CD14-positive monocyte (primary cell): ENCODE results near the gene RPS6KA2. TPM values are rescaled to one million over a fixed set of nuclear protein-coding genes. Genes with fewer than 3 reads are reported as not detected.

Source experiments
- DNase-seq, 3 donors: peaks; one replicate each; pipeline ENCODE4 v3.0.0-alpha.2; 2011 to 2022
- H2AFZ ChIP-seq: 2 replicates; pipeline ENCODE4 v1.6.0; 2012; ENCODE audit warnings: mild to moderate bottlenecking, low read depth, low read length, inconsistent platforms; ENCODE audit not compliant: insufficient read depth, poor library complexity, severe bottlenecking
- H3K27ac ChIP-seq, 2 donors: 1 replicate in 1 of 2; 2 replicates in 1 of 2; pipeline ENCODE4 v1.5.1; 2012 to 2013; ENCODE audit warnings: low read length in 2 of 2, control low read depth in 1 of 2, inconsistent platforms in 1 of 2, low read depth in 1 of 2, mild to moderate bottlenecking in 1 of 2
- H3K27me3 ChIP-seq, 2 donors: one replicate each; pipeline versions ENCODE4 v1.6.0 to v1.6.1; 2011 to 2013; ENCODE audit warnings: low read length in 2 of 2; ENCODE audit not compliant: control insufficient read depth in 2 of 2, insufficient read depth in 2 of 2
- H3K36me3 ChIP-seq, 2 donors: replicated peaks in 1 of 2; 1 replicate in 1 of 2; 2 replicates in 1 of 2; pipeline versions ENCODE4 v1.5.1 to v1.6.1; 2012 to 2013; ENCODE audit warnings: low read length in 2 of 2, control low read depth in 1 of 2, inconsistent platforms in 1 of 2, mild to moderate bottlenecking in 1 of 2; ENCODE audit not compliant: insufficient read depth in 2 of 2, control insufficient read depth in 1 of 2
- H3K4me1 ChIP-seq, 2 donors: 1 replicate in 1 of 2; 2 replicates in 1 of 2; pipeline versions ENCODE4 v1.5.1 to v1.6.1; 2012 to 2013; ENCODE audit warnings: low read length in 2 of 2, control low read depth in 1 of 2, inconsistent platforms in 1 of 2, mild to moderate bottlenecking in 1 of 2, moderate library complexity in 1 of 2; ENCODE audit not compliant: insufficient read depth in 2 of 2, control insufficient read depth in 1 of 2
- H3K4me2 ChIP-seq: replicated peaks from 2 replicates; pipeline ENCODE3; 2012; ENCODE audit warnings: low read length, moderate library complexity, mild to moderate bottlenecking; ENCODE audit not compliant: poor library complexity, severe bottlenecking; ENCODE audit errors: extremely low read depth
- H3K4me3 ChIP-seq, 3 experiments: fragments of 200-600 bp in 1 of 3; sonication (generic) in 1 of 3; replicated peaks in 1 of 3; 1 replicate in 2 of 3; 2 replicates in 1 of 3; pipeline ENCODE4 v1.5.1; 2011 to 2013; ENCODE audit warnings: low read length in 3 of 3, mild to moderate bottlenecking in 3 of 3, control low read depth in 2 of 3, low read depth in 2 of 3, inconsistent platforms in 1 of 3, moderate library complexity in 1 of 3
- H3K79me2 ChIP-seq: 2 replicates; pipeline ENCODE4 v1.6.0; 2012; ENCODE audit warnings: mild to moderate bottlenecking, control low read depth, inconsistent platforms, low read length, moderate library complexity; ENCODE audit not compliant: insufficient read depth
- H3K9ac ChIP-seq: 2 replicates; pipeline ENCODE4 v1.6.0; 2017; ENCODE audit warnings: low read length, mild to moderate bottlenecking; ENCODE audit not compliant: insufficient read depth, poor library complexity, severe bottlenecking
- H3K9me3 ChIP-seq, 2 donors: replicated peaks in 1 of 2; 1 replicate in 1 of 2; 2 replicates in 1 of 2; pipeline versions ENCODE4 v1.5.1 to v1.6.1; 2012 to 2013; ENCODE audit warnings: low read length in 2 of 2, control low read depth in 1 of 2; ENCODE audit not compliant: control insufficient read depth in 1 of 2, insufficient read depth in 1 of 2
- H4K20me1 ChIP-seq: 2 replicates; pipeline ENCODE4 v1.6.0; 2012; ENCODE audit warnings: mild to moderate bottlenecking, low read length, control low read depth, moderate library complexity; ENCODE audit not compliant: insufficient read depth
- H3K27ac Mint-ChIP-seq, 7 donors: one replicate each; pipeline ENCODE4 v1.8.0; 2020; ENCODE audit warnings: mild to moderate bottlenecking in 7 of 7, mixed read lengths in 7 of 7, moderate library complexity in 6 of 7, inconsistent platforms in 2 of 7
- H3K27me3 Mint-ChIP-seq, 3 donors: one replicate each; pipeline ENCODE4 v1.8.0; 2021 to 2022; ENCODE audit warnings: low read depth in 3 of 3, mild to moderate bottlenecking in 3 of 3, mixed read lengths in 3 of 3, moderate library complexity in 3 of 3, inconsistent platforms in 1 of 3
- H3K36me3 Mint-ChIP-seq, 2 donors: one replicate each; pipeline ENCODE4 v1.8.0; 2020; ENCODE audit warnings: mixed read lengths in 2 of 2, inconsistent platforms in 1 of 2, mild to moderate bottlenecking in 1 of 2
- H3K4me1 Mint-ChIP-seq: one replicate; pipeline ENCODE4 v1.8.0; 2020; ENCODE audit warnings: mild to moderate bottlenecking, mixed read lengths
- H3K4me3 Mint-ChIP-seq, 2 donors: one replicate each; pipeline ENCODE4 v1.8.0; 2020; ENCODE audit warnings: mild to moderate bottlenecking in 2 of 2, mixed read lengths in 2 of 2, moderate library complexity in 1 of 2
- H3K9me3 Mint-ChIP-seq, 7 donors: one replicate each; pipeline ENCODE4 v1.8.0; 2020 to 2022; ENCODE audit warnings: mixed read lengths in 7 of 7, mild to moderate bottlenecking in 6 of 7, moderate library complexity in 6 of 7, inconsistent platforms in 2 of 7
- WGBS: methylation state at CpG from one replicate; pipeline ENCODE4 v1.1.5; 2013; ENCODE audit warnings: missing lambda C conversion rate; ENCODE audit not compliant: insufficient coverage; 5-methylcytosine and 5-hydroxymethylcytosine counted together
- intact Hi-C, 2 donors: fragments of 100-400 bp; cut with micrococcal nuclease; formaldehyde crosslinking; loops; one replicate each; pipeline versions ENCODE4 v1.15.0 to v1.15.1; 2023
- polyA plus RNA-seq, 3 donors: library from polyadenylated mRNA; depleted of rRNA in 1 of 3; unstranded in 2 of 3; stranded (reverse) in 1 of 3; fragments of 300-500 nt in 2 of 3; fragments of >200 nt in 1 of 3; fragmentation: Illumina TruSeq in 2 of 3; gene quantifications; 1 replicate in 2 of 3; 2 replicates in 1 of 3; pipeline ENCODE4 v1.2.3, GENCODE V29; 2012 to 2021
- TF ChIP-seq, protein P1 (sequence below): fragments of 200-600 bp; IDR thresholded peaks from one replicate; pipeline ENCODE4 v1.8.0; 2022; ENCODE audit warnings: antibody characterized with exemption, mild to moderate bottlenecking

RPS6KA2 gene
- polyA plus RNA-seq, 3 donors = 1.4 to 3.1 (median 1.9) TPM

DNA sequence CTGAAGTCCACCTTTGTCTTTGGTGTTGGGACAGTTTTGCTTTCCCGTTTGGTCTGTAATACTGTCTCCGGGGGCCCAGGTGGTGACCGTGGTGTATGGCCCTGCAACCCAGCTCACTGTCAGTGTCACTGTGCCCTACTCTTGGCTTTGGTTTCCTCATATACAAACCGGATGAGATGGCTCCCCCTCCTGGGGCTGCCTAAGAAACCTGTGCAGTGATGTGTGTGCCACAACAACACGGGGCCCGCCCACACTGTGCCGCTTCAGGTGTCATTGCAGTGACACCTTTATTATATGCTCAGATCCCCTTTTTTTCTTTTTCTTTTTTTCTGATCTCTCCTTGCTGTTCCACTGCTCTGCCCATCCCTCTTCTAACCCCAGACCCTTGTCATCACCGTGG lies 114.5 kb downstream of the RPS6KA2 start:
- Histone ChIP-seq H3K27ac (no peak overlapping the region), H3K4me2 (no peak overlapping the region)

DNA sequence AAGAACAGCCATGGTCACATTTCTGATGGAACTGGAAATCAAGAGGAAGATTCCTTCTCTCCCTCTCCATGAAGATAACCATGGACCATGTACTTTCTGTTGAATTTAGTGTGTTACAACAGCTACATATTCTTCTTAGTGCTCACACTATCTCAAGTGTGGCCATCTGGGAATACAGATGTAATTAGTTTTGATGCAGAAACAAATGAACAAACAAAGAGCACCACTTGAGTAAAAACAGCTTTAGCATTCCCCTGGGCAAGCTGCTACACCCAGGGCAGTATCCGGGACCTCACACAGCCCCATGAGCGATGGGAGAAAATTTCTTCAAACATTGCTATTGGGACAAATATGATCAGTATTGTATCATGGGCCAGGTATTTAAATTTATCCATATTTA lies 115.7 kb downstream of the RPS6KA2 start:
- H3K9ac ChIP-seq = no peak overlapping the region
- Mint-ChIP-seq H3K27ac (no peak overlapping the region), H3K36me3 (no peaks in the 10 kb centered on the region), H3K9me3 (peaks cover 0 to 3% (median 0%) of the 10 kb centered on the region in 7 donors), H3K4me3 (no peak overlapping the region), H3K4me1 (no peaks in the 10 kb centered on the region), H3K27me3 (no peaks in the 10 kb centered on the region)
- no peaks in the 10 kb centered on the region for H3K27me3 ChIP-seq
- H3K9me3 ChIP-seq = no peaks in the 10 kb centered on the region
- TF ChIP-seq, protein P1, sequence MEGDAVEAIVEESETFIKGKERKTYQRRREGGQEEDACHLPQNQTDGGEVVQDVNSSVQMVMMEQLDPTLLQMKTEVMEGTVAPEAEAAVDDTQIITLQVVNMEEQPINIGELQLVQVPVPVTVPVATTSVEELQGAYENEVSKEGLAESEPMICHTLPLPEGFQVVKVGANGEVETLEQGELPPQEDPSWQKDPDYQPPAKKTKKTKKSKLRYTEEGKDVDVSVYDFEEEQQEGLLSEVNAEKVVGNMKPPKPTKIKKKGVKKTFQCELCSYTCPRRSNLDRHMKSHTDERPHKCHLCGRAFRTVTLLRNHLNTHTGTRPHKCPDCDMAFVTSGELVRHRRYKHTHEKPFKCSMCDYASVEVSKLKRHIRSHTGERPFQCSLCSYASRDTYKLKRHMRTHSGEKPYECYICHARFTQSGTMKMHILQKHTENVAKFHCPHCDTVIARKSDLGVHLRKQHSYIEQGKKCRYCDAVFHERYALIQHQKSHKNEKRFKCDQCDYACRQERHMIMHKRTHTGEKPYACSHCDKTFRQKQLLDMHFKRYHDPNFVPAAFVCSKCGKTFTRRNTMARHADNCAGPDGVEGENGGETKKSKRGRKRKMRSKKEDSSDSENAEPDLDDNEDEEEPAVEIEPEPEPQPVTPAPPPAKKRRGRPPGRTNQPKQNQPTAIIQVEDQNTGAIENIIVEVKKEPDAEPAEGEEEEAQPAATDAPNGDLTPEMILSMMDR = no peak
- no peaks in the 10 kb centered on the region for H3K79me2 ChIP-seq
- H3K4me3 ChIP-seq = no peak overlapping the region
- no peak for DNase-seq
- H3K4me1 ChIP-seq = no peaks in the 10 kb centered on the region
- no peak overlapping the region for H2AFZ ChIP-seq
- WGBS = no CpG with 5 or more reads among the region's 2 CpGs
- H3K4me2 ChIP-seq = no peak overlapping the region
- no peaks in the 10 kb centered on the region for H3K36me3 ChIP-seq
- no peaks in the 10 kb centered on the region for H4K20me1 ChIP-seq
- intact Hi-C loops = no loop called here
- no peak overlapping the region for H3K27ac ChIP-seq

More for the DNA sequence above, 114.5 kb downstream of the RPS6KA2 start:
- intact Hi-C loops = no loop called here
- H3K4me3 ChIP-seq = no peak overlapping the region
- H3K9ac ChIP-seq = no peak overlapping the region
- TF ChIP-seq, protein P1 = no peak
- H3K9me3 Mint-ChIP-seq = peaks cover 0 to 4% (median 2%) of the 10 kb centered on the region in 7 donors
- H3K79me2 ChIP-seq = no peaks in the 10 kb centered on the region
- peak overlapping the region in 1 of 7 donors; percentile 78 for H3K27ac Mint-ChIP-seq
- H3K9me3 ChIP-seq = peaks cover under 1 to 3% of the 10 kb centered on the region in 2 donors
- H4K20me1 ChIP-seq = no peaks in the 10 kb centered on the region
- H3K27me3 Mint-ChIP-seq = no peaks in the 10 kb centered on the region
- WGBS = 79% methylated on average over 8 of the region's 8 CpGs
- no peaks in the 10 kb centered on the region for H3K4me1 ChIP-seq
- H3K4me1 Mint-ChIP-seq = no peaks in the 10 kb centered on the region
- no peaks in the 10 kb centered on the region for H3K36me3 ChIP-seq
- no peaks in the 10 kb centered on the region for H3K27me3 ChIP-seq
- H3K4me3 Mint-ChIP-seq = no peak overlapping the region
- no peak overlapping the region for H2AFZ ChIP-seq
- no peaks in the 10 kb centered on the region for H3K36me3 Mint-ChIP-seq
- no peak for DNase-seq
